Right lobe of liver (tissue), 4 donors: ENCODE measurements around the gene KCTD18.

ENCODE experiments used
- POLR2A ChIP-seq: fragments of 450-650 bp; IDR thresholded peaks from one replicate; pipeline ENCODE4 v1.6.1; 2017; ENCODE audit warnings: antibody characterized with exemption, mild to moderate bottlenecking
- TF ChIP-seq, protein P1 (sequence below), 4 donors: fragments of 200-600 bp in 3 of 4; fragments of 450-650 bp in 1 of 4; IDR thresholded peaks; one replicate each; pipeline versions ENCODE4 v1.5.1 to v1.8.0; 2016 to 2022; ENCODE audit warnings: antibody characterized with exemption in 4 of 4, mild to moderate bottlenecking in 2 of 4
- donor health status: DM: no; HTN: no; CAD: no.
- donor health status: DM: no; HTN: no; CAD: no.
- donor health status: DM: no; HTN: yes; CAD: no.

DNA sequence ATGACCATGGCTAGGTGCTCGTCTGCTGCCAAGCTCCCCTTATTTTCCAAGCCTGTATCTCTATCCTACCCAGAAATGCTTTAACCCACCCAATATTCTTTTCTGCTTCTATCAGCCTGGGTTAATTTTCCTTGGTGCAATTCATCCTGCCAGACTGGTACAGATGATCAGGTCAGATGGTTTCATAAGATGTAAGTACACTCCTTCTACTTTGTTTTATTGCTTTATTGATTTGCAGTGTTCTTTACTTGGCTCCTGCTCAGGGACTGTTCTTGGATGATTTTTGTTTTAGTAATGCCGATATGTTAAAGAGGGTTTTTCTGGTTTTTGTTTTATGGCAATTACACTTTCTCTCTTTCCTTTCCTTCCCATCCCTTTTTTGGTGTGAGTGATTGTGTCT lies 13.7 kb upstream of the KCTD18 start:
- TF ChIP-seq, protein P1, sequence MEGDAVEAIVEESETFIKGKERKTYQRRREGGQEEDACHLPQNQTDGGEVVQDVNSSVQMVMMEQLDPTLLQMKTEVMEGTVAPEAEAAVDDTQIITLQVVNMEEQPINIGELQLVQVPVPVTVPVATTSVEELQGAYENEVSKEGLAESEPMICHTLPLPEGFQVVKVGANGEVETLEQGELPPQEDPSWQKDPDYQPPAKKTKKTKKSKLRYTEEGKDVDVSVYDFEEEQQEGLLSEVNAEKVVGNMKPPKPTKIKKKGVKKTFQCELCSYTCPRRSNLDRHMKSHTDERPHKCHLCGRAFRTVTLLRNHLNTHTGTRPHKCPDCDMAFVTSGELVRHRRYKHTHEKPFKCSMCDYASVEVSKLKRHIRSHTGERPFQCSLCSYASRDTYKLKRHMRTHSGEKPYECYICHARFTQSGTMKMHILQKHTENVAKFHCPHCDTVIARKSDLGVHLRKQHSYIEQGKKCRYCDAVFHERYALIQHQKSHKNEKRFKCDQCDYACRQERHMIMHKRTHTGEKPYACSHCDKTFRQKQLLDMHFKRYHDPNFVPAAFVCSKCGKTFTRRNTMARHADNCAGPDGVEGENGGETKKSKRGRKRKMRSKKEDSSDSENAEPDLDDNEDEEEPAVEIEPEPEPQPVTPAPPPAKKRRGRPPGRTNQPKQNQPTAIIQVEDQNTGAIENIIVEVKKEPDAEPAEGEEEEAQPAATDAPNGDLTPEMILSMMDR (IDR thresholded peaks at IDR 0.05) = no peak
- TF ChIP-seq POLR2A = no peak
